Glomerular endothelial cell (primary cell): ENCODE results near the gene LSP1. TPM values are rescaled to one million over a fixed set of nuclear protein-coding genes. Genes with fewer than 3 reads are reported as not detected.
A peak's percentile ranks its signal among the peaks of the same experiment; 100 is the strongest.

Experiments used
- DNase-seq: peaks from one replicate; pipeline ENCODE4 v3.0.0-alpha.2; 2011; ENCODE audit warnings: low read depth, low spot score; ENCODE audit errors: extremely low read depth
- total RNA-seq: library from RNA; depleted of rRNA; stranded (reverse); fragments of >200 nt; gene quantifications from 2 replicates; pipeline ENCODE4 v1.2.3, GENCODE V29; 2015

Gene LSP1
- total RNA-seq, 1 donor from 2014 or later = 1.1 TPM

DNA sequence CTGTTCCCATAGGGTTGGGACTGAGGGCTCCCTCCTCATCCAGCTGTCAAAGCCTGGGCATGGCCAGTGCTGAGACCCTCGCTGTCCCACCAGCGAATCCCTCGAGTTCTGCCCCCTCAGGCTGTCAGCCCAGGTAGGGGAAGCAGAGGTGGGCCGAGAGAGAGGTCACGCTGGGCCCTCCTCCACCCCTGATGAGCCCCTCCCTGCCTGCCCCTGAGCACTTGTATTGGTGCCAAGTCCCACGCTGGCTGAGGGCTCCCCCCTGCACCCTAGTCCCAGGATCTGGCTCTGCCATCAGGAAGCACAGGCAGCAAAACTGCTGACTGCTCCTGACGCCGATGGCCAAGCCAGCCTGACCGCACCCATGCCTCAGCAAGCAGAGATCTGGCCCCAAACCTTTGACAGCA, 35.5 kb downstream of the LSP1 start:
- no peak for DNase-seq

DNA sequence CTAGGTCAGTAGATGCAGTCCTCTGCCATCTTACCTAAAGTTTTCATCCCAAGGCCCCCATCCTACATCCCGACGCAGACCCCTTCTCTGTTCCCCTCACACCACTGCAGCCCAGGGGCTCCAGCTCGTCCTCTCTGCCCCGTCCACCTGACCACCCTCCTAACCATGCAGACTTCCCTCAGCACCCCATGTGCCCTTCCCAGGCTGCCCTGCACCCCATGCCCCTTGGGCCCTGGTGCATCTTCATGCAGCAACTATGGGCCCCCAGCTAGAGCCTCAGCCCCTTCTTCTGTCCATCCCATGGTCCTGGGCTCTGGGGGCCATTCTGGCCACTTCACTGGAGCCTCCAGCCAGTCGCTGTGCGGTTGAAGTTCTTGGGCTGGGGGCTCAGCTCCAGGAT, 35.9 kb downstream of the LSP1 start:
- DNase-seq = no peak

DNA sequence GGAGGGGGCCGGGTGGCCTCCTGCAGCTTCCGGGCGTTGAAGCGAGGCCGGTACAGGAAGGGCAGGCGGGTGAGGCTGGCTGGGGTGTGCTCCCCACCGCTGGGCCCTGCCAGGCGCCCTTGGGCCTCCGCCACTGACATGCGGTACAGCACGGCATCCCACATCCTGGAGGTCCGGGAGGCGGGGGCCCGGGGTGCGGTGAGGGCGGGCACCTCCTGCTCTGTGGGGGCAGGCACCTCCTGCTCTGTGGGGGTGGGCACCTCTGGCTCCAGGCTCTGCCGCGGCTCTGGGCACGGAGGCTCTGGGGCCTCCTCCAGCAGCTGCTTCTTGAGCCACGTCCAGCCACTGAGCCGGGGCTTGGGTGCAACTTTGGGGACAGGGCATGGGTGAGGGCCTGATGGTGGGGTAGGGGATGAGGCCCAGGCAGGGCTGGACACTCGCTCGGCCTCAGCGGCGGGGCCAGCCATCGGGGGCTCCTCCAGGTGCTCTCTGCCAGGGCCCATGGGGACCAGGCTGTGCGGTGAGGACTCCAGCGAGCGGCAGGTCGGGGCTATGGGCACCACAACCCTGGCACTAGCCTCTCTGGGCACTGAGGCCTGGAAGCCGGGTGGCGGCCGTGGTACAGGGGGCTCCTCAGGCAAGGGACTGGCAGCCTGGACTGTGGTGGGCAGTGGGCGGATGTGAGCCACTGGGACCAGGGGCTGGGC, 36.5 kb downstream of the LSP1 start:
- no peak for DNase-seq

DNA sequence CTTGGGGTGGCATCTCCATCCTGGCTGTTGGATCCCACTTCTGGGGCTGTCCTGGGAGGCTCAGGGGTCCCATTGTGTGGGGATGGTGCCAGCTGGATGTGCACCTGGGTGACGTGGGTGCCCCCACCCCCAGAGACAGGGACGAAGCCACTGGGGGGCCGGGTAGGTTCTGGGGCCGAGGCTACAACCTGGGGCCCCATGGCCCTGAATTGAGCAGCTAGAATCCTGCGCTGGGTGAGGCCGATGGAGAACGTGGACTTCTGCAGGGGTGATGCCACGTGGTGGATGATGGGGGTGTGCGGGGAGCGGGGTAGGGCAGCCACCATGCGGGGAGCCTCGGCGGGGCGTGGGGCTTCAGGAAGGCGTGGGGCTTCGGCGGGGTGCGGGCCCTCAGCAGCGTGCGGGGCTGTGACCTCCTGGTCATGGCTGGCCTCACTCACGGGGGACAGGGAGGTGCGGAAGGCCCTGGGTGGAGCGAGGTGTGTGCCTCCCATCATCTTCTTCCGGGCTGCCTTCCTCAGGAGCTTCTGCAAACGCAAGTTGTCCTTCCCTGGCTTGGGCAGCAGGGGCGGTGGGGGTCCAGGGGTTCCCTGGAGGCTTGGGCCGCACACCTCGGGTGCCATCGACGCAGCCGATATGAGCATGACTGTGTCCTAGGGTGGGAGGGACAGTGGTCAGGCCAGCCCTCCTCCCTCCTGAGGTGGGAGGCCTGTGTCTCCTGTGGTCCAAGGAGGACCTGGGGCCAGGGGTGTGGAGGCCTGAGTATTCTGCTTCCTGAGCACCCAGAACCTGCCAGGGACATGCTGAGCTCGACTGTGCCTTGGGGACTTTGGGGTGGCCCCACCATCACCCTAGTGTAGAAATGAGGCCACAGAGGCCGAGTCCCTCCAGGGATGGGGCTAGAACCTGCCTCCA, 37.3 kb downstream of the LSP1 start:
- no peak for DNase-seq

DNA sequence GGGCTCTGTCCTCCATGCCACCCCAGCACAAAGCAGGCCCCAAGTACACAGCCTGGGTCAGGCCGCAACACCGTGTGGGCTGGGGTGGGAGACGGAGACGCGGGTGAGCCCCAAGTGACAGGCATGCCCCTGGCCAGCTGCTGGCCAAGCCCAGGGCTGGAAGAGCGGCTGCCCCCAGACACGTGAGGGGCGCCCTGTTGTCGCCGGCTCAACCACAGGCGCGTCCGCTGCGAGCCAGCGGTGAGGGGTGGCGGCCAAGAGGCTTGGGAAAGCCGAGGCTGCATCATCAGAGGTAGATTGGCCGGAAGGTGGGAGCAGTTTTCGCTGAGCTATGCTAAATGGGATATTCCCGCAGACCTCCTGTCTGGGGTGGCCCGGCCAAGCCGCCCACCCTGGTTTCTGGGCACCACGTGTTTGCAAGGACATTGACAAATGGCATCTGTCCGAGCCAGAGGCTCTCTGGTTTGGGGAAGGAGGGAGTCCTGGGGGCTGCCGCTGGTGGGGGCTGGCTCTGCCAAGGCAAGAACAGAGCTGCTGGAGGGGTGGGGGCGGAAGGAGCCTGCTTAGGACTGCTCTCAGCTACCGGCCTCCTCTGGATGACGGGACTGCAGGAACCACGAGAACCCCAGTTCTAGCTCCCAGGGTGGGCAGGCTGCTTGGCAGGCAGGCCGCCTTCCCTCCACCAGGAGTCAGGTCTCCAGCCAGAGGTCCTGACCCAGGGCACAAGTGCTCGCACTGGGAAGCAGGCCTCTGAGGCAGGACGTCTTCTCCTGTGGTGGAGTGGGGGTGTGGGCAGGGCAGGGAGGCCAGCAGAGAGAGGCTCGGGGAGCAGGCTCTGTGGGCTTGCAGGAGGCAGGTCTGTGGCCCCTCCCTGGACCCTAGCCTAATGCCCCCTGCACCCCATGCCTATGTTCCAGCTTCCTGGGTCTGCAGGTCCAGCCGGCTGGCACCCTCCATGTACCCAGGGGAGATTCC, 38.3 kb downstream of the LSP1 start:
- DNase-seq = no peak

DNA sequence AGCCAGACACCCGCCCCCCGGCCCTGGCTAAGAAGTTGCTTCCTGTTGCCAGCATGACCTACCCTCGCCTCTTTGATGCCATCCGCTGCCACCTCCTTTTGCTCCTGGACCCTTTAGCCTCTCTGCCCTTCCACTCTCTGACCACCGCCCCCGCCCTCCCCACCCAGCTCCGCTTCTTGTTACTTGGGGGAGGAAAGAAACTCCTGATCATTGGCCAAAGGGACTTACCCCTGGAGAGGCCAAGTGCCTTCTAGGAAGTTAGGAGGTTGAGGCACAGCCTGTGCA, 38.9 kb downstream of the LSP1 start, which contains the start of gene PRR33:
PRR33 (minus strand) TSS at position 65 of the 285 bp plus-strand sequence. CDS start 1,311 bp downstream, outside the sequence.
- DNase-seq = no peak

DNA sequence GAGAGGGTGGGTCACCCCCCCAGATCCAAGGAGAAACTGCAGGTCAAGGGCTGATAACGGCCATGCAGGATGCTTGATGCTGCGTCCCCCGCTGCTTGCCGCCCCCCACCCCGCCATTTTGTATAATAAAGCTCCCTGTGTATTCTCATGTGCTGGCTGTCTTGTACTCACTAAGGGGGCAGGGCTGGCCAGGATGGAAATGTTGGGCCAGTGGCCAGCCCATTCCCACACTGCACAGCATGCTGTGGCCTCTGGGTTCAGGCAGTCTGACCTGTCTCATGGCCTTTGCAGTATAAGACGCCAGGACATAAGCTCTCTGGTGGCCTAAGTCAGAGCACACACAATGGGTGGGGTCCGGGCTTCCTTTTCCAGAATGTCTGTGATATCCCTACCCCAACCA, 39.2 kb downstream of the LSP1 start:
- DNase-seq = no peak

DNA sequence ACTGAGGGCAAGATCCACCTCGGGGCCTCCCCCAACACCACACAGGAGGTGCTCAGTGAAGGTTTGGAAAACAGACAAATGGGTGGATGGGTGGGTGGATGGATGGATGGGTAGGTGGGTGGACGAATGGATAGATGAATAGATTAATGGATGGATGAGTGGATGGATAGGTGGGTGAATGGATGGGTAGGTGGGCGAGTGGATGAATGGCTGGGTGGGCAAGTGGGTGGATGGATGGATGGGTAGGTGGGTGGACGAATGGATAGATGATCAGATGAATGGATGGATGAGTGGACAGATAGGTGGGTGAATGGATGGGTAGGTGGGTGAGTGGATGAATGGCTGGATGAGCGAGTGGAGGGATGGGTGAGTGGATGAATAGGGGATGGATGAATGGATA, 39.7 kb downstream of the LSP1 start:
- DNase-seq = no peak

DNA sequence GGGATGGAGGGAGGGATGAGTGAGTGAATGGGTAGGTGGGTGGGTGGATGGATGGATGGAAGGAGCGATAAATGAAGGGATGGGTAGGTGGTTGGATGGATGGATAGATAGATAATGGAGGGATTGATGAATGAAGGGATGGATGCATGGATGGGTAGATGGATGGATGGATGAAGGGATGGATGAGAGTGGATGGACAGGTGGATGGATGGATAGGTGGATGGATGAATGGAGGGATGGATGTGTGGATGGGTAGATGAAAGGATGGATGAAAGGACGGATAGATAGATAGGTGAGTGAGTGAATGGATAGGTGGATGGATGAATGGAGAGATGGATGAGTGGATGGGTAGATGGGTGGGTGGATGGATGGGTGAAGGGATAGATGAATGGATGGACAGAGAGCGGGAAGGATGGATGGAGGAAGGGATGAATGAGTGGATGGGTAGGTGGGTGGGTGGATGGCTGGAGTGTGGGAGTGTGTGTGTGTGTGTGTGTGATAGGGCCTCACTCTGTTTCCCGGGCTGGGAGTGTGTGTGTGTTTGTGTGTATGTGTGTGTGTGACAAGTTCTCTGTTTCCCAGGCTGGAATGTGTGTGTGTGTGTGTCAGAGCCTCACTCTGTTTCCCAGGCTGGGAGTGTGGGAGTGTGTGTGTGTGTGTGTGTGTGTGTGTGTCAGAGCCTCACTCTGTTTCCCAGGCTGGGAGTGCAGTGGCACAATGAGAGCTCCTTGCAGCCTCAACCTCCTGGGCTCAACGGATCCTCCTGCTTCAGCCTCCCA, 40.9 kb downstream of the LSP1 start:
- DNase-seq = no peak

DNA sequence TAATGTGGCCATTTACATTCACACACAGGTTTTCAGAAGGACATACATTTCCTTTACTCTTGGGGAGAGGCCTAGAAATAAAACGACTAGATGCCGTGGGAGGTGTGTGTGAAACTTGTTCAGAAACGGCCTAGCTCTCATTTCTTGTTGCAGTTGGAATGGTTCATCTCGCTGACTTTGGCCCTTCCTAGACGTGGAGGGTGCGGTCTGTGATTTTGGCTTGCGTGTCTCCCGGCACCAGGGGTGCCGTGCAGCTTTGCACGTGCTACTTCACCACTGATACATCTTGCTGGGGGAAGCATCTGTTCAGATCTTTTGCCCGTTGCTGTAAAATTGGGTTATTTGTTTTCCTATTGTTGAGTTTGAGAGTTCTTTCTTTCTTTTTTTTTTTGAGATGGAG, 41.9 kb downstream of the LSP1 start:
- DNase-seq = no peak

DNA sequence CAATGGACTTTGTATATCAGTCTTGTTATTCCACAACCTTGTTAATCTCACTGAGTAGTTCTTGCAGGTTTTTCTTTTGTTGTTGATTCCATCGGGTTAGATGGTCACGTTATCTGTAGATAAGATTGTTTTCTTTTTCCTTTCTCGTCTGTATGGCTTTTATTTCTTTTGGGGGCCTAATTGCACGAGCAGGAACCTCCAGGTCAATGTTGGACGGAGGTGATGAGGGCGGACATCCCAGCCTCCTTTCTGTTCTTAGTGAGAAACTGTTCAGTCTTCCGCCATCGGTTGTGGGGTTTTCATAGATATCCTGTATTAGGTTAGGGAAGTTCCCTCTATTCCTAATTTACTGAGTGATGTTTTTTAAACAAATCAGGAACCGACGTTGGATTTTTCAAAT, 43.6 kb downstream of the LSP1 start:
- DNase-seq = no peak

DNA sequence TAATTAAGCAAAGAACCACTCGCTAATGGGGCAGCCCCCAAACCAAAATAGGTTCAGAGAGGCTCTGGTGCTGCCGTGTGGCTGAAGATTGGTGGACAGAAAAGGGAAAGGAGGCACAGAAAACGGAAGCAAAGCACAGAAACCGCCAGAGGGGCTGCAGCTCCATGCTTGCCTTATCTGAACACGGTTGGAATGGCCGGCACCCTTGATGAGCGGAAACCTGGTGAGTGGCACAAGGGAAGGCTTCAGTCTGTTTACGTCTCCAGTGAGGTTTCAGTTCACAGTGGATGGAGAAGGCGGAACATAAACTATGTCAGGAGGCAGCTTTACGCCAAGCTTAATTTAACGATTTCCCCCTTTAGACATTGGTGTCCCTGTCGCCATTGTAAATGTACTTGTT, 44.0 kb downstream of the LSP1 start:
- DNase-seq = no peak

DNA sequence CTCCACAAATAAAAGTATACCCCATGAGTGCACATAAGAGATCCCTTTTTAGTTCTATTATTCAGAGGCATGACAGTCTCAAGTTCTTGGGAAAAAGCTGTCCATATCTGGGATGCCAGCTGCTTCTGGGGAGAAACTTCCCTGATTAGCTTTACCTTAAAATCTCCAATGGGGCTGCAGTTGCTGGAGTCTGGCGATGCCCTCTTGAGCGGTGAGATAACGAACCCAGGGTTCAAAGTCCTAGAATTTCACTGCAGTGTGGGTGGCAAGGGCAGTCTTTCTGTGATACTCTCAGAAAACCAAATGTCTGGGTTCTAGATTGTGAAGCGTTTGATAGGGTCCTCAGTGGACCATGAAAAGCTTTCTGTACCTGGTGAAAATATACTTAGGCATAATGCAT, 46.2 kb downstream of the LSP1 start:
- DNase-seq = no peak

DNA sequence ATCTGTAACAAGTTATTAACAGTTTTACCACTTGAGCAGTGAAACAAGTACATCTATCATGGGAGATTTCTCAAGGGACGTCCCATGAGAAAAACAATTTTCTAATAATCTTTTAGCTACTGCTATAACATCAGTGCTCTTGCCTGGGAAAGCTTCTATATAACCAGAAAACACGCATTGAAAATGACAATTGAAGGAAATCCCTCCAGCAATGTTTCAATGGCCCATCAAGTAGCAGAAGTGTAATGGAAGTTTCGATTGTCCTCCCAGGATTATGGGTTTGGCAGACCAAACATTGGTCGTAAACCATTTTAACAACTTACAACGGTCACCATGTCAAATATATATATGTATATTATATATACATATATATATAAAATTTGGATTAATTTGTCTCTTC, 46.8 kb downstream of the LSP1 start:
- no peak for DNase-seq

DNA sequence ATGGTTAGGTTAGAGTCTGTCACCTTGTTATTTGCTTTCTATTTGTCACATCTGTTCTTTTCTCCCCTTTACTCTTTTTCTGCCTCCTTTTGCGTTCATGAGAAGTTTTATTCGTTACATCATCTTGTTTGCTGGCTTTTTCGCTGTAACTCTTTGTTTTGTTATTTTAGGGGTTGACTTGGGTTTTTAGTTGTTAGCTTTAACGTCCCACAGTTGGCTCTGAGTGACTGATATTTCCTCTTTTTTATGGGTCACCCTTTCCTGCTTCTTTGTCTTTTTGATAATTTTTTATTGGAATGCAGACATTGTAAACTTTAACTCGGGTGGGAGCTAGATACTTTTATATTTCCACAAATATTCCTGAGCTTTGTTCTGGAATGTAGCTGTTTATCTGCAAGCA, 53.3 kb downstream of the LSP1 start:
- peak; percentile 52 for DNase-seq

DNA sequence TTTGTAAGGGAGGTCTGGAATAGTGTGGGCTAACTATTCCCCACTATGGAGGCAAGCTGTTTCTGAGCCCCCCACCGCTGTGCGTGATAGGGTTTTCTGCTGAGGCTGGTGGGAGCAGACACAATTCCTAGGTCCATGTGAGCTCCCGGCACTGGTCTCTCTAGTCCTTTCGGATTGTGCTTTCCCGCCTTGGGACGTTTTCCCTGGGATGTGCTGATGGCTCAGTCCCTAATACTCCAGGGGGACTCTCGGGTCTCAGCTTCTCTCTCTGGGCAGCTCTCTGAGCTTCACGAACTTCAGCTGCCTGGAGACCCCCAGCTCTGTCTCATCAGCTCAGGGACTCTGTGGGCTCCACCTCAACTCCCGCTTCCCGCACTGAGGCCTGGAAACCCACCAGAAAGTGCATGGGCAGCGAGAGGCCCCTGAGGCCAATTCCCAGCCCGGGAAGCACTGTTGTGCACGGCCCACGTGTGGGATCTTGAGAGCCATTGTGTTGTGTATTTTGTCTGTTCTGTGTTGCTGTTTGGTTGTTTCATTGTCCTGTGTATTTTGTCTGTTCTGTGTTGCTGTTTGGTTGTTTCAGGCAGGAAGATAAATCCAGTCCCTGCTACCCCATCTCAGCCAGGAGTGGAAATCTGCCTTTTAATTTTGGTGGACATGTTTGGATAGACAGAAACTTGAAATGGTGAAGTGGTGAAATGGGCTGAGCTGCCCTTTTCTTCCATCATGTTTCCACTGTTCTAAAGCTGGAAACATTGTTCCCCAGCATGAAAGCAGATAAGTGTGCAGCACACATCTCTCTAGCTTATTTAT, 53.9 kb downstream of the LSP1 start:
- no peak for DNase-seq

DNA sequence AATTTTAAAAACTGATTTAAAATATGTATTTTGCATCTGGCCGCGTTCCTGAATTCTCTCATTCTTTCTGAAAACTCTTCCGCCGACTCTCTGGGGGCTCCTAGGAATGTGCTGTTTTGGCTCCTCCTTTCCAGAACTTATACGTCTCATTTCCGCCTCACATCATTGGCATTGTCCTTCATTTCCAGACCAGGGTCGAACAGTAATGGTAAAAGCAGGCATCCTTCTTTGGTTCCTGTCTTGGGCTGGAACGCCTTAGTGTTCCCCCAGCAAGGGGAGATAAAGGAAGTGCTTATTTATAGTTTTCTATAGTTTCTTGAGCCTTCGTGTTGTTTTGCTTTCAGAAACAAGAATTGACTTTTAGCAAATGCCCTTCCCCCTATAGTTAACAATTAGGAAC, 55.7 kb downstream of the LSP1 start:
- peak; percentile 90 for DNase-seq

DNA sequence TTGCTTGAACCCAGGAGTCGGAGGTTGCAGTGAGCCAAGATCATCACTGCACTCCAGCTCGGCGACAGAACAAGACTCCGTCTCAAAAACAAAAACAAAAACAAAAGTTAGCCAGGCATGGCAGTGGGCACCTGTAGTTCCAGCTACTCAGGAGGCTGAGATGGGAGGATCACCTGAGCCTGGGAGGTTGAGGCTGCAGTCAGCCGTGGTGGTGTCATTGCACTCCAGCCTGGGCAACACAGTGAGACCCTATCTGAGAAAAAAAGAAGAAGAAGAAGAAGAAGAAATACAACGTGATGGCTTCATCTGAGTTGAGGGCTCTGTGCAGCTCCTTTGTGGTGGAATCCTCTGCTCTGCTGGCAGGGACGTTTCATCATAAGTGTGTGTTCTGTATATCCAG, 56.6 kb downstream of the LSP1 start:
- DNase-seq = no peak

DNA sequence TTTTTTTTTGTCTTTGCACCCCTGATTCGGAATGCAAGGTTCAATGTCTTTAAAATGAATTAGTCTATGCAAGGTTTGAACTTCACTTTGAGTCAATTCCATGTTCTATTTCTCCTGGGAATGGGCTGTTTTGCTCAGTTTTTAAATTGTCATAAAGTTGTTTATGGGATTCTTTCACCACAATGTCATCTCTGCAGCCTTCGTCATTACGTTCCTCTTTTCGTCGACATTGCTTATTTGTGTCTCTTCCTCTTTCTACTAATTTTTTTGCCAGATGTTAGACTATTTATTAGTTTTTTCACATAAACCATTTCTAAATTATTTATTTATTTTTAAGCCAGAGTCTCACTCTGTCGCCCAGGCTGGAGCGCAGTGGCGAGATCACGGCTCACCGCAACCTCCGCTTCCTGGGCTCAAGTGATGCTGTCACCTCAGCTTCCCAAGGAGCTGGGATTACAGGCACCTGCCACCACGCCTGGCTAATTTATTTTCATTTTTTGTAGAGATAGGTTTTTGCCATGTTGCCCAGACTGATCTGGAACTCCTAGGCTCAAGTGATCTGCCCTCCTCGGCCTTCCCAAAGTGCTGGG, 59.5 kb downstream of the LSP1 start:
- DNase-seq = no peak
